SU-DHL-6 (cell line): ENCODE results near the gene SH3RF3.

ENCODE experiments used
- H2AFZ ChIP-seq: fragments of 200-600 bp; sonication (generic); 2 replicates; pipeline ENCODE4 v1.6.1; 2014; ENCODE audit warnings: low read depth, mild to moderate bottlenecking, moderate library complexity, mixed read lengths, antibody characterized with exemption, low read length; ENCODE audit not compliant: severe bottlenecking
- H3F3A ChIP-seq: fragments of 200-600 bp; shearing (Covaris generic); 2 replicates; pipeline ENCODE4 v1.6.0; 2016; ENCODE audit warnings: antibody characterized with exemption, mild to moderate bottlenecking; ENCODE audit not compliant: insufficient read depth
- H3K27ac ChIP-seq: fragments of 200-600 bp; sonication (generic); 2 replicates; pipeline ENCODE4 v1.5.1; 2016; ENCODE audit warnings: low read depth, mild to moderate bottlenecking, low read length, moderate library complexity, mixed read lengths
- H3K27me3 ChIP-seq: fragments of 200-600 bp; sonication (generic), shearing (Covaris generic); 2 replicates; pipeline ENCODE4 v1.6.0; 2014; ENCODE audit warnings: mild to moderate bottlenecking, low read length
- H3K36me3 ChIP-seq: fragments of 200-600 bp; sonication (generic); 2 replicates; pipeline ENCODE4 v1.6.1; 2014; ENCODE audit warnings: mild to moderate bottlenecking, low read length, mixed read lengths
- H3K4me2 ChIP-seq: fragments of 300-600, 200-600 bp; shearing (Covaris generic), sonication (generic); 2 replicates; pipeline ENCODE4 v1.6.0; 2014; ENCODE audit warnings: low read length, low read depth, mild to moderate bottlenecking; ENCODE audit not compliant: poor library complexity, severe bottlenecking
- H3K4me3 ChIP-seq: fragments of 200-600 bp; sonication (generic); 2 replicates; pipeline ENCODE4 v1.5.1; 2014; ENCODE audit warnings: antibody characterized with exemption, low read length, mild to moderate bottlenecking, mixed read lengths; ENCODE audit not compliant: insufficient read depth, poor library complexity, severe bottlenecking
- H3K79me2 ChIP-seq: fragments of 200-600 bp; sonication (generic); 2 replicates; pipeline ENCODE4 v1.6.1; 2014; ENCODE audit warnings: mild to moderate bottlenecking, low read length, moderate library complexity; ENCODE audit not compliant: insufficient read depth
- H3K9ac ChIP-seq: fragments of 200-600 bp; sonication (generic); 2 replicates; pipeline ENCODE4 v1.7.0; 2014; ENCODE audit warnings: mild to moderate bottlenecking, low read length
- H3K9me2 ChIP-seq: fragments of 200-600 bp; sonication (generic); replicated peaks from 2 replicates; pipeline ENCODE4 v1.6.1; 2014; ENCODE audit warnings: low read length; ENCODE audit not compliant: insufficient read depth
- H3K9me3 ChIP-seq: fragments of 200-600 bp; sonication (generic); 2 replicates; pipeline ENCODE4 v1.6.1; 2014; ENCODE audit warnings: low read length, mixed read lengths; ENCODE audit not compliant: insufficient read depth
- H4K20me1 ChIP-seq: fragments of 200-600 bp; sonication (generic); 2 replicates; pipeline ENCODE4 v1.6.1; 2014; ENCODE audit warnings: low read depth, mild to moderate bottlenecking, antibody characterized with exemption, low read length, moderate library complexity, mixed read lengths
- CTCF ChIP-seq: fragments of 200-600 bp; sonication (generic); IDR thresholded peaks from one replicate; pipeline ENCODE4 v1.5.1; 2017; ENCODE audit warnings: antibody characterized with exemption, mild to moderate bottlenecking, low read length, moderate library complexity; ENCODE audit not compliant: insufficient read depth, poor library complexity, severe bottlenecking
- EZH2phosphoT487 ChIP-seq: fragments of 200-600 bp; sonication (generic), shearing (Covaris generic); conservative IDR thresholded peaks from 2 replicates; pipeline ENCODE4 v1.6.1; 2018; ENCODE audit warnings: mild to moderate bottlenecking, antibody characterized with exemption, low read length, moderate library complexity, mixed read lengths

SH3RF3 gene

GRCh38 chr2:109428841-109429566 lies 300.0 kb downstream of the SH3RF3 start:
- Histone ChIP-seq H4K20me1 (no peaks in the 10 kb centered on the region), H3F3A (no peaks in the 10 kb centered on the region), H3K9me2 (no peaks in the 10 kb centered on the region), H3K36me3 (no peaks in the 10 kb centered on the region), H2AFZ (no peak overlapping the region), H3K9me3 (no peaks in the 10 kb centered on the region), H3K4me3 (no peak overlapping the region), H3K27ac (no peak overlapping the region), H3K9ac (no peak overlapping the region), H3K27me3 (no peaks in the 10 kb centered on the region), H3K79me2 (no peaks in the 10 kb centered on the region), H3K4me2 (no peak overlapping the region)
- TF ChIP-seq EZH2phosphoT487 = no peak
- TF ChIP-seq CTCF = no peak

- H3K9ac ChIP-seq = no peak overlapping the region
- H3K36me3 ChIP-seq = no peaks in the 10 kb centered on the region
- no peaks in the 10 kb centered on the region for H3K27me3 ChIP-seq
- H3K79me2 ChIP-seq = no peaks in the 10 kb centered on the region
- no peak overlapping the region for H2AFZ ChIP-seq
- no peak for TF ChIP-seq CTCF
- no peak for TF ChIP-seq EZH2phosphoT487
- H3K4me2 ChIP-seq = no peak overlapping the region
- no peaks in the 10 kb centered on the region for H3K9me2 ChIP-seq
- no peaks in the 10 kb centered on the region for H3F3A ChIP-seq
- no peaks in the 10 kb centered on the region for H3K9me3 ChIP-seq
- H3K27ac ChIP-seq = no peak overlapping the region
- H3K4me3 ChIP-seq = no peak overlapping the region
- no peaks in the 10 kb centered on the region for H4K20me1 ChIP-seq
These were observed 300.7 kb downstream of the SH3RF3 start for GRCh38 chr2:109429567-109430328.

- TF ChIP-seq CTCF (no peak), EZH2phosphoT487 (no peak)
- H3K9me2 ChIP-seq = no peaks in the 10 kb centered on the region
- no peaks in the 10 kb centered on the region for H4K20me1 ChIP-seq
- no peak overlapping the region for H3K27ac ChIP-seq
- no peak overlapping the region for H3K9ac ChIP-seq
- H3K36me3 ChIP-seq = no peaks in the 10 kb centered on the region
- no peak overlapping the region for H2AFZ ChIP-seq
- no peaks in the 10 kb centered on the region for H3K27me3 ChIP-seq
- no peak overlapping the region for H3K4me2 ChIP-seq
- no peak overlapping the region for H3K4me3 ChIP-seq
- no peaks in the 10 kb centered on the region for H3K9me3 ChIP-seq
- no peaks in the 10 kb centered on the region for H3F3A ChIP-seq
- H3K79me2 ChIP-seq = no peaks in the 10 kb centered on the region
These were observed 301.3 kb downstream of the SH3RF3 start for GRCh38 chr2:109430329-109430636.
